GM11168 (cell line): Measurements from ENCODE around the gene KRTAP9-1.
"Not testable (repeated sequence)": the region's sequence is repeated elsewhere in the genome, so short reads cannot be mapped to it uniquely, and the experiment has no call there.

Experiments used
- in situ Hi-C: fragments of 300-500 bp; cut with MboI; formaldehyde crosslinking; loops from one replicate; pipeline ENCODE4 v1.12.0; 2022; ENCODE audit warnings: low sequenced_read_pairs; ENCODE audit not compliant: unreplicated experiment

Gene KRTAP9-1

DNA sequence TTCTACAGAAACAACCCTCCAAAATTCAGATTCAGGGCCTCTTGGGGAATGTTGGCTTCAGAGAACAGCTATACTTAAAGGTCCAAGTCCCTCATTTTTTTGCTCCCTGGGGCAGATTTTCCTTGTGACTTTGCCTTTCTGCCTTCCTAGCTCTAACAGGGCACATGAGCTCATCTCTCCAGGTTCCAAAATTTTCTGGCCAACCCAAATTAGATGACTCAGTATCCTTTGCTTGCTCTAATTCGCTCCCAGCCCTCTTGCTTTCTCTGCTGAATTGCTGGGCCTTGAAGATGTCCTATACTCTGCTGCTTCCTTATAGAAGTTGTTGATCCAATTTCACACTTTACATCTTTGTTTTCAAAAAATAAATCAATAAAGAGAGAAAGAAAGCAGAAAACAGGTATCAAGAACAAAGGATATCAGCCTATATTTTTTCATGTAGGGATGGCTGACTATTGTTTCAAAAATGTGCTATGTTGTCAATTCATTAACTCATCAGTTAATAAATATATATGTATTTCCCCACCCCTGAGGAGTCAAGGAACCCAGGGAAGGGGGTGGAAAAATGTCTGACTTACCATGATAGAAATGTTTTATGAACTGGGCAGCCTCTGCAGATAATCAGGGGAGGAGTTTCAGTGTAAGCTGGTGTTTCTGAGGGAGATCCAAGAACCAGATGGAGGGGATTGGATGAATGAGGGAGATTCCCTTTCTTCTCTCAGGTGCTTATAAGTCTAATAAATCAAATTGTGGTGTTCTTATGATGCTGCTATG lies 10.7 kb upstream of the KRTAP9-1 start:
- in situ Hi-C loops = no loop called here

DNA sequence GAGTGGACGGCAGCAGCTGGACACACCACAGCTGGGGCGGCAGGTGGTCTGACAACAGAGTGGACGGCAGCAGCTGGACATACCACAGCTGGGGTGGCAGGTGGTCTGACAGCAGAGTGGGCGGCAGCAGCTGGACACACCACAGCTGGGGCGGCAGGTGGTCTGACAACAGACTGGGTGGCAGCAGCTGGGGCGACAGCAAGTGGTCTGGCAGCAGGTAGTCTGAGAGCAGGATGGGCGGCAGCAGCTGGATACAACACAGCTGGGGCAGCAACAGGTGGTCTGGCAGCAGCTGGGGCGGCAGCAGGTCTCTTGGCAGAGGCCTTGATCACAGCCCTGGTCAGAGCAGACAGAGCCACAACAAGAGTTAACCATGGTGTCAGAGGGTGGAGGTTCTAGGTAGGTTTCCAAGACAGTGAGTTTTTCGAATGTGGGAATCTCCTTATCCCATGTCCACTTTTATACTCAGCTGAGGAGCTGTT lies 5.2 kb upstream of the KRTAP9-1 start, which contains the start of gene KRTAP4-1:
KRTAP4-1 (minus strand) TSS at position 432 of the 482 bp plus-strand sequence; CDS start at position 375, 57 bp downstream.
- in situ Hi-C loops = no loop called here

DNA sequence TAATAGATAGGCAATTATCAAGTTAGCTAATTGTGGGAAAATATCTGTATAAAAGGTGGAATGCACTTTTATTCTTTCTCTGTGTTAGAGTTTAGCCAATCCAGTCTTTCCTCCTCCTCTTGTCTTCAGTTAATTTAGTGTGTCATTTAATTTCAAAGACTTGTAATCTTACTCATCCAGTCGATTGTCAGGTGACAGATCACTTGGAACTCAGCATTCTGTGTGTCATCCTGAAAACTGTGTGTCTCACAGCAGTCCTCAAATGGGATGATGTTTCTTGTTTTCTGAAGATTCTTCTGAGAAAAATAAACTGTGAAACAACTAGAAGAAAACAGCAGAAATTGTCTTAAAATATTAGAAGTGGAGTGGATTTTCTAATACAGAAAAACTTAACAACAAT lies 4.7 kb upstream of the KRTAP9-1 start:
- in situ Hi-C loops = no loop called here

DNA sequence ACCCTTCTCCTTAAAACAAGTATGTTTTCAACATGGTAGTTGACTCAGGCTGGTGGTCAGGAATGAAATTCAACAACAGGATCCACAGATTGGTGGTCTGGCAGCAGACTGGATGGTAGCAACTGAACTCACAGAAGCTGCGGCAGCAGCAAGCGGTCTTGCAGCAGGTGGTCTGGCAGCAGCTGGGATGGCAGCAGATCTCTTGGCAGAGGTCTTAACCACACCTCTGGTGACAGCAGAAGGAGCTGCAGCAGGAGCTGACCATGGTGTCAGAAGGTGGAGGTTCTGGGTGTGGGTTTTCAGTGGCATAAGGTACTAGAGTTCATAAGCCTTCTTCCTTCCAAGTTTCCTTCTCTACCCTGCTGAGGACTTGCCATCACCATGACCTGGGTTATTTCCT lies 2.8 kb upstream of the KRTAP9-1 start:
- in situ Hi-C loops = no loop called here

DNA sequence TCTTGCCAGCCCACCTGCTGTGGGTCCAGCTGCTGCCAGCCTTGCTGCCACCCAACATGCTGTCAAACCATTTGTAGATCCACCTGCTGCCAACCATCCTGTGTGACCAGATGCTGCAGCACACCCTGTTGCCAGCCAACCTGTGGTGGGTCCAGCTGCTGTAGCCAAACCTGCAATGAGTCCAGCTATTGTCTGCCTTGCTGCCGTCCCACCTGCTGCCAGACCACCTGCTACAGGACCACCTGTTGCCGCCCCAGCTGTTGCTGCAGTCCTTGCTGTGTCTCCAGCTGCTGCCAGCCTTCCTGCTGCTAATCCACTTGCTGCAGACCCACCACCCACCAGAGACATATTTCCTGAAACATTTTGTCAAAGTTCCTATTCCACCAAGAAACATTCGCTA lies 641 bp downstream of the KRTAP9-1 start:
- in situ Hi-C loops = no loop called here

DNA sequence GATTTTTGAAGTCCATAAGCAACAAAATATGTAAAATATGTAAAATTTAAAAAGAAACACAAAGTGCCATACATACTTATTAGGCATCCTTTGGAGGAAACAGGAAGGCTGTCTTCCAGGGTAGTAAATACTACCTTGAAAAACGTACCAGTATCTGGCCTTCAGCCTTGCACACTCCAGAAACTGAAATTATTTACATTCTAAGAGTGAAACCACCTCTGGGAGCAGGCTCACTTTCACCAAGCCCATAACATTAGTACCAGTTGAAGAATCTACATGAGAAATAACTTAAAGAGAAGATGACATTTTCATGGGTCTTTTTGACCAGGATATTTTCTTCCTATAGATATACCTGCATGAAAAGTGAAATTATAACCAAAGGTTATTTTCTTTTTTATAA lies 6.4 kb downstream of the KRTAP9-1 start:
- in situ Hi-C loops = no loop called here

DNA sequence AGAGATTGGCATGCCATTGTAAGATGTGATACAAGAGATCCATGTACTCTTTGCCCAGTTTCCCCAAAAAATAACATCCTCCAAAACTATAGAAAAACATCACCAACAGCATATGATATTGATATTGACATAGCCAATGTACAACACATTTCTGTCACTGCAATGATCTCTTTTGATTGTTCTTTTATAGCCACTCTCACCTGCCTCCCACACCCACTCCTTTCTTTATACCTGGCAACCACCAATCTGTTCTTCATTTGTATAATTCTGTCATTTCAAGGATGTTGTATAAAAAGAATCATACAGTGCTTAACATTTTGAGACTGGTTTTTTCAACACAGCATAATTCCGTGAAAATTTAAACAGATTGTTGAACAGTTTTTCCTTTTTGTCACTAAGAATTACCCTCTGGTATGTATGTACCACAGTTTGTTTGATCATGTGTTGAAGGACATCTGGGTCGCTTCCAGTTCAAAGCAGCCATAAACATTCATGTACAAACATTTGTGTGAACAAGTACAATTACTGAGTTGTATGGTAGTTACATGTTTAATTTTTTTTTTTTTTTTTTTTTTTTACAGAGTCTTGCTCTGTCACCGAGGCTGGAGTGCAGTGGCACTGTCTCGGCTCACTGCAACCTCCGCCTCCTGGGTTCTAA lies 9.9 kb downstream of the KRTAP9-1 start:
- in situ Hi-C loops = no loop called here

DNA sequence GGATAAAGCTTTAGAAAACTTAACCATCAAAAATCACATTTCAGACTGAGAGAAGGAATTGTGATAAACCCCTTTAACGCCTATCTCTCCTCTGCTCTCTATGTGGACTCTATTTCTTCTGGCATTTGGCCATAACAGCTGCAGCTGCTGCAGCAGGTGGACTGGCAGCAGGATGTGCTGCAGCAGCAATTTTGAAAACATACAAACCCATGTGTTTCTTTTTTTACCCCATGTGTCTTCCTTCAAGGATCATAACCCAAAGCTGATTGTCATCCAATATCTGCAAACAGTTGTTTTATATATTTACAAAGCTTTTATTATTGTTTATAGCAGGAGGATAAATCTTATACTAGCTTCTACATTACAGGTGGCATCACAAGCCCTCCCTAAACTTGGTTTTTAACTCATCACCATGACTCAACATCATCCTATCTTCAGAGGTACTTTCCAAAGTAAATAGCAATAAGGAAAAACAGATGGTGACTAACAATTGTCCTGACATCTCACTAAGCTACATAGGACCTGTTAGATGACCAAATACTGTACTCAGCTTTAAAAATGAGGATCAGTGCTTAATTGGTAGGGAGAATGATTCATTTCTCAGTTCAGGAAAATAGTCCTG lies 22.3 kb downstream of the KRTAP9-1 start:
- in situ Hi-C loops = no loop called here

DNA sequence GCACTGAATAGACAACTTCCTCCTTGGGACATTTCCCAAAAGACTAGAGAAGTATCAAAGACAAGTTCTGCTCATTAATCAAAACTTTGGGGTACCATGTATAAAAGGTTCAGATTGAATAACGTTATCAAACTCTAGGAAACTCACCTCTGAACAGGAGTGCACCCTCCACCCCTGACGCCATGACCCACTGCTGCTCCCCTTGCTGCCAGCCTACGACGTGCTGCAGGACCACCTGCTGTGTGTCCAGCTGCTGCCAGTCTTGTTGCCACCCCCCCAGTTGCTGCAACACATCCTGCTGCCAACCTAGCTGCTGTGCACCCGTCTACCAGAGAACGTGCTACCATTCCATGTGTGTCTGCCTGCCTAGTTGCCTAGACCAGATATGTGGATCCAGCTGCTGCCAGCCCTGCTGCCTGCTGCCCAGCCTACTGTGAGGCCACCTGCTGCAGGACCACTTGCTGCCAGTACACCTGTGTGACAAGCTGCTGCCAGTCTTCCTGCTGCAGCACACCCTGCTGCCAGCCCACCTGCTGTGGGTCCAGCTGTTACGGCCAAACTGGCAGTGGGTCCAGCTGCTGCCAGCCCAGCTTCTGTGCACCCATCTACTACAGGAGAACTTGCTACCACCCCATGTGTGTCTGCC lies 23.0 kb downstream of the KRTAP9-1 start:
- in situ Hi-C loops = no loop called here

DNA sequence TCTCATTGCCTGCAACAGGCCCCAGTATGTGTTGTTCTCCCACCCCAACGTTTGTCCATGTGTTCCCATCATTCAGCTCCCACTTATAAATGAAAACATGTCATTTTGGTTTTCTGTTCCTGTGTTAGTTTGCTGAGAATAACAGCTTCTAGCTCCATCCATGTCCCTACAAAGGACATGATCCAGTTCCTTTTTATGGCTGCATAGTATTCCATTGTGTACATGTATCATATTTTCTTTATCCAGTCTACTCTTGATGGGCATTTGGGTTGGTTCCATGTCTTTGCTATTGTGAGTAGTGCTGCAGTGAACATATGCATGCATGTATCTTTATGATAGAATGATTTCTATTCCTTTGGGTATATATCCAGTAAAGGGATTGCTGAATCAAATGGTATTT lies 26.0 kb downstream of the KRTAP9-1 start:
- in situ Hi-C loops = no loop called here

DNA sequence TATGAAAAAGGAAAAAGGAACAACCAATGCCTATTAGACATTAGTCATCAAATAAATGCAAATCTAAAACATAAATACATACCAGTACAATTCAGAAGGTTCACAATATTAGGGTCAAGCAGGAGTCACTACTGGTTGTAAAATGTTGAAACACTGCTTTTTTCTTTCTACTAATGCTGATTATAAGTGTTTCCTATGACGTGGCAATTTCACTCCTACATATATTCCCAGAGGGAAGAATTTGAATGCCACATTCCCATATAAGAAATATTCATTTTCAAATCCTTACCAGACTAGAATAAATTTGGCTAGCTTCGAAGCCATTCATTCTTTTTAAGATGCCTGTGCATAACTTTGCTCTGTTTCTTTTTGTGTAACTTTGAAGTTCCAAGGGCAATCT lies 34.1 kb downstream of the KRTAP9-1 start:
- in situ Hi-C loops = no loop called here

DNA sequence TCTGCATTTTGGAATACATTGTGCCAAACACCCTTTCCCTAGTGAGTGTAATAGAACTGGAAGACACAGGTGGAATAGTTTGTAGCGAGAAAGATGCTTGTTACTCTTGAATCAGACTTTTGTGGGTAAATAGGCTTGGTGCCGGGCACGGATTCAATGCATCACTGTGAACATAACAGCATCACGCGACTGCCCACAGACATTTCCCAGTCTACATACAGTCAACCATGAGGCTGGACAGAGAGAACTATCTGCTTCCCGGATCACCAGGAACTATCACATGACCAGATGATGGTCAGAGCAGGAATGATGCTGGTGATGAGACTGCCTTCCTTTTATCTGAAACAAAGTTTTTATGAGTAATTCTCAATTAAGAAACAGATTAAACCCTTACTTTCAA lies 36.4 kb downstream of the KRTAP9-1 start:
- in situ Hi-C loops = no loop called here

DNA sequence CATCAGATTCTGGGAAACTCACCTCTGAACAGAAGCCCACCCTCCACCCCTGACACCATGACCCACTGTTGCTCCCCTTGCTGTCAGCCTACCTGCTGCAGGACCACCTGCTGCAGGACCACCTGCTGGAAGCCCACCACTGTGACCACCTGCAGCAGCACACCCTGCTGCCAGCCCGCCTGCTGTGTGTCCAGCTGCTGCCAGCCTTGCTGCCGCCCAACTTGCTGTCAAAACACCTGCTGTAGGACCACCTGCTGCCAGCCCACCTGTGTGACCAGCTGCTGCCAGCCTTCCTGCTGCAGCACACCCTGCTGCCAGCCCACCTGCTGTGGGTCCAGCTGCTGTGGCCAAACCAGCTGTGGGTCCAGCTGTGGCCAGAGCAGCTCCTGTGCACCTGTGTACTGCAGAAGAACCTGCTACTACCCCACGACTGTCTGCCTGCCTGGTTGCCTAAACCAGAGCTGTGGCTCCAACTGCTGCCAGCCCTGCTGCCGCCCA lies 37.0 kb downstream of the KRTAP9-1 start, which contains the start of gene KRTAP9-2:
KRTAP9-2 (plus strand) TSS at position 51 of the 498 bp plus-strand sequence; CDS start at position 58, 7 bp downstream.
- in situ Hi-C loops = not testable (repeated sequence)

DNA sequence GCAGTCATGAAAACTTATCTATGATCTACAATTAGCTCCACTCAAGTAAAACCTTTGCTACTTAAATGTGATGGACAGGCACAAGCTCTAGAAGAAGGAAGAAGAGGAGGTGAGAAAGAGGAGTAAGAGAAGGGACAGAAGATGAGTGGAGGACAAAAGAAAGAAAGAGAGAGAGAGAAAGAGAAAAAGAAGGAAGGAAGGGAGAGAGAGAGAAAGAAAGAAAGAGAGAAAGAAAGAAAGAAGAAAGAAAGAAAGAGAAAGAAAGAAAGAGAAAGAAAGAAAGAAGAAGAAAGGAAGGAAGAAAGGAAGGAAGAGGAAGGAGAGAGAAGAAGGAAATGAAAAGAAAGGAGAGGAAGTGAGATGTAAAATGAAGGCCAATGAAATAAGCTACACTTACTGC lies 40.4 kb downstream of the KRTAP9-1 start:
- in situ Hi-C loops = no loop called here

DNA sequence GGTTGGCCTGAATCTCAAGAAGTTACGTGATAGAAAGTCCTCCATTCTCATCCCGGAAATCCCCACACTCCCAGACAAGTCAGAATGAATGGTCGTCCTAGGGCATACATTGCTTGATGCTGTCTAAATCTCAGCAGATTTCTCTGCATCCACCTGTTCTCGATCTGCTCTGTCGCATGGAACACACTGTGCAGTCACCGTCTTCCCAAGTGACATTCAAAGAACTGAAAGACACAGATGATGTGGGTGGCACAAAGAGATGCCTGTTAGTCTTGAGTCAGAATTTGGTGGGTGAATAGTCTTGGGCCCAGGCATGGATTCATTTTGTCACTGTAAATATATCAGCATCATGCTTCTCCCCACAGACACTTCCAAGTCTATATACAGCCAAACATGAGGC lies 42.0 kb downstream of the KRTAP9-1 start:
- in situ Hi-C loops = no loop called here

DNA sequence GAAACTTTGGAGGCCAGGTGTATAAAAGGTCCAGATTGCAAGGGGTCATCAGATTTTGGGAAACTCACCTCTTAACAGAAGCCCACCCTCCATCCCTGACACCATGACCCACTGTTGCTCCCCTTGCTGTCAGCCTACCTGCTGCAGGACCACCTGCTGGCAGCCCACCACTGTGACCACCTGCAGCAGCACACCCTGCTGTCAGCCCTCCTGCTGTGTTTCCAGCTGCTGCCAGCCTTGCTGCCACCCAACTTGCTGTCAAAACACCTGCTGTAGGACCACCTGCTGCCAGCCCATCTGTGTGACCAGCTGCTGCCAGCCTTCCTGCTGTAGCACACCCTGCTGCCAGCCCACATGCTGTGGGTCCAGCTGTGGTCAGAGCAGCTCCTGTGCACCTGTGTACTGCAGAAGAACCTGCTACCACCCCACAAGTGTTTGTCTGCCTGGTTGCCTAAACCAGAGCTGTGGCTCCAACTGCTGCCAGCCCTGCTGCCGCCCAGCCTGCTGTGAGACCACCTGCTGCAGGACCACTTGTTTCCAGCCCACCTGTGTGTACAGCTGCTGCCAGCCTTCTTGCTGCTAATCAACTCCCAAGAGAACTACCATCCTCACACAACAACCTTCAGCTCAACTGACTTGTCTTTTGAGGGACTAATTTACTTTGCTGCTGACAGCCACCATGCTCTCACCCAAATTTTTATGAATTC lies 42.9 kb downstream of the KRTAP9-1 start, which contains the start of gene KRTAP9-3:
KRTAP9-3 (plus strand) TSS at position 51 of the 707 bp plus-strand sequence; CDS start at position 104, 53 bp downstream.
- in situ Hi-C loops = not testable (repeated sequence)

DNA sequence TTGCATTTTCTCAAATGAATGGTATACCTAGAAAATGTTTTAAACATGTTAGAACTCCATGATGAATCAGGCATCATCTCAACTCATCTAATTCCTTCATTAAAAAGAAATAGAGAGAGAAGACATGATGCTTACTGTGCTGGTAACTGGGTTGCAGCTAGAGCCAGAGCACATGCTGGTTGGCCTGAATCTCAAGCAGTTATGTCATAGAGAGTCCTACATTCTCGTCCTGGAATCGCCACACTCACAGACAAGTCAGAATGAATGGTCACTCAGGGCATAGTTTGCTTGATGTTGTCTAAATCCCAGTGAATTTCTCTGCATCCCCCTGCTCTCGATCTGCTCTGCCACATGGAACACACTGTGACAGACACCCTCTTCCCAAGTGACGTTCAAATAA lies 47.4 kb downstream of the KRTAP9-1 start:
- in situ Hi-C loops = not testable (repeated sequence)

DNA sequence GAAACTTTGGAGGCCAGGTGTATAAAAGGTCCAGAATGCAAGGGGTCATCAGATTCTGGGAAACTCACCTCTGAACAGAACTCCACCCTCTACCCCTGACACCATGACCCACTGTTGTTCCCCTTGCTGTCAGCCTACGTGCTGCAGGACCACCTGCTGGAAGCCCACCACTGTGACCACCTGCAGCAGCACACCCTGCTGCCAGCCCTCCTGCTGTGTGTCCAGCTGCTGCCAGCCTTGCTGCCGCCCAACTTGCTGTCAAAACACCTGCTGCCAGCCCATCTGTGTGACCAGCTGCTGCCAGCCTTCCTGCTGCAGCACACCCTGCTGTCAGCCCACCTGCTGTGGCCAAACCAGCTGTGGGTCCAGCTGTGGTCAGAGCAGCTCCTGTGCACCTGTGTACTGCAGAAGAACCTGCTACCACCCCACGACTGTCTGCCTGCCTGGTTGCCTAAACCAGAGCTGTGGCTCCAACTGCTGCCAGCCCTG lies 48.3 kb downstream of the KRTAP9-1 start, which contains the start of gene KRTAP9-8:
KRTAP9-8 (plus strand) TSS at position 51 of the 489 bp plus-strand sequence; CDS start at position 104, 53 bp downstream.
- in situ Hi-C loops = not testable (repeated sequence)
